ENCODE data around the gene ZDHHC8.

Gene ZDHHC8

GRCh38 chr22:20116951-20117632 is 14.5 kb upstream of the ZDHHC8 start, which contains the start of gene TRMT2A:
Gene TRMT2A, minus strand, starts transcription at chr22:20117226. Its CDS starts 320 bp downstream, at chr22:20116906.
- Histone ChIP-seq H3K36me3 (ENCODE audit: insufficient read depth, low read length) (peaks cover 89% of the 10 kb centered on the region), H4K20me1 (ENCODE audit: insufficient read depth, low read length) (peaks cover 81% of the 10 kb centered on the region), H3K4me3 (ENCODE audit: low read depth in 1 of 2, low read length in 2 of 2) (peak within 1 kb of the TSS; percentile 97 to 100), H3K79me2 (ENCODE audit: insufficient read depth, low read length) (peaks cover 88% of the 10 kb centered on the region), H3K27me3 (ENCODE audit: insufficient read depth, low read length, poor library complexity) (no peaks in the 10 kb centered on the region), H3K4me1 (ENCODE audit: insufficient read depth, low read length) (peaks cover 71% of the 10 kb centered on the region), H3K9me3 (ENCODE audit: insufficient read depth, low read length, severe bottlenecking) (no peaks in the 10 kb centered on the region), H2AFZ (ENCODE audit: low read depth, low read length) (peak within 1 kb of the TSS; percentile 87), H3K4me2 (ENCODE audit: insufficient read depth, low read length) (peak within 1 kb of the TSS; percentile 95), H3K27ac (ENCODE audit: low read length) (peak within 1 kb of the TSS; percentile 95), H3K9ac (ENCODE audit: low read depth, low read length) (peak within 1 kb of the TSS; percentile 97)
- TF ChIP-seq, protein P1, sequence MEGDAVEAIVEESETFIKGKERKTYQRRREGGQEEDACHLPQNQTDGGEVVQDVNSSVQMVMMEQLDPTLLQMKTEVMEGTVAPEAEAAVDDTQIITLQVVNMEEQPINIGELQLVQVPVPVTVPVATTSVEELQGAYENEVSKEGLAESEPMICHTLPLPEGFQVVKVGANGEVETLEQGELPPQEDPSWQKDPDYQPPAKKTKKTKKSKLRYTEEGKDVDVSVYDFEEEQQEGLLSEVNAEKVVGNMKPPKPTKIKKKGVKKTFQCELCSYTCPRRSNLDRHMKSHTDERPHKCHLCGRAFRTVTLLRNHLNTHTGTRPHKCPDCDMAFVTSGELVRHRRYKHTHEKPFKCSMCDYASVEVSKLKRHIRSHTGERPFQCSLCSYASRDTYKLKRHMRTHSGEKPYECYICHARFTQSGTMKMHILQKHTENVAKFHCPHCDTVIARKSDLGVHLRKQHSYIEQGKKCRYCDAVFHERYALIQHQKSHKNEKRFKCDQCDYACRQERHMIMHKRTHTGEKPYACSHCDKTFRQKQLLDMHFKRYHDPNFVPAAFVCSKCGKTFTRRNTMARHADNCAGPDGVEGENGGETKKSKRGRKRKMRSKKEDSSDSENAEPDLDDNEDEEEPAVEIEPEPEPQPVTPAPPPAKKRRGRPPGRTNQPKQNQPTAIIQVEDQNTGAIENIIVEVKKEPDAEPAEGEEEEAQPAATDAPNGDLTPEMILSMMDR (IDR thresholded peaks at IDR 0.05; ENCODE audit: borderline replicate concordance, extremely low read depth, low read length, poor library complexity, severe bottlenecking), result peak; percentile 26
- TF ChIP-seq EZH2 (IDR thresholded peaks at IDR 0.05; ENCODE audit: borderline replicate concordance, low read depth, low read length, severe bottlenecking), result no peak
- ATAC-seq (ENCODE audit: insufficient read depth, low read depth) (peak; percentile 76), DNase-seq (peak; percentile 98)

GRCh38 chr22:20117633-20118299 is 13.8 kb upstream of the ZDHHC8 start:
- Histone ChIP-seq H3K36me3 (ENCODE audit: insufficient read depth, low read length) (peaks cover 88% of the 10 kb centered on the region), H2AFZ (ENCODE audit: low read depth, low read length) (peak overlapping the region; percentile 41; the same call in 1 of the 2 replicates), H3K27me3 (ENCODE audit: insufficient read depth, low read length, poor library complexity) (no peaks in the 10 kb centered on the region), H3K4me3 (ENCODE audit: low read depth in 1 of 2, low read length in 2 of 2) (peak overlapping the region; percentile 97 to 100), H4K20me1 (ENCODE audit: insufficient read depth, low read length) (peaks cover 81% of the 10 kb centered on the region), H3K9ac (ENCODE audit: low read depth, low read length) (peak overlapping the region; percentile 97), H3K27ac (ENCODE audit: low read length) (peak overlapping the region; percentile 81), H3K79me2 (ENCODE audit: insufficient read depth, low read length) (peaks cover 93% of the 10 kb centered on the region), H3K4me2 (ENCODE audit: insufficient read depth, low read length) (peak overlapping the region; percentile 95), H3K4me1 (ENCODE audit: insufficient read depth, low read length) (peaks cover 71% of the 10 kb centered on the region), H3K9me3 (ENCODE audit: insufficient read depth, low read length, severe bottlenecking) (no peaks in the 10 kb centered on the region)
- TF ChIP-seq, protein P1 (IDR thresholded peaks at IDR 0.05; ENCODE audit: borderline replicate concordance, extremely low read depth, low read length, poor library complexity, severe bottlenecking), result no peak
- TF ChIP-seq EZH2 (IDR thresholded peaks at IDR 0.05; ENCODE audit: borderline replicate concordance, low read depth, low read length, severe bottlenecking), result no peak
- ATAC-seq (ENCODE audit: insufficient read depth, low read depth) (no peak; the same call in 2 of the 3 replicates), DNase-seq (peak; percentile 42)

DNA sequence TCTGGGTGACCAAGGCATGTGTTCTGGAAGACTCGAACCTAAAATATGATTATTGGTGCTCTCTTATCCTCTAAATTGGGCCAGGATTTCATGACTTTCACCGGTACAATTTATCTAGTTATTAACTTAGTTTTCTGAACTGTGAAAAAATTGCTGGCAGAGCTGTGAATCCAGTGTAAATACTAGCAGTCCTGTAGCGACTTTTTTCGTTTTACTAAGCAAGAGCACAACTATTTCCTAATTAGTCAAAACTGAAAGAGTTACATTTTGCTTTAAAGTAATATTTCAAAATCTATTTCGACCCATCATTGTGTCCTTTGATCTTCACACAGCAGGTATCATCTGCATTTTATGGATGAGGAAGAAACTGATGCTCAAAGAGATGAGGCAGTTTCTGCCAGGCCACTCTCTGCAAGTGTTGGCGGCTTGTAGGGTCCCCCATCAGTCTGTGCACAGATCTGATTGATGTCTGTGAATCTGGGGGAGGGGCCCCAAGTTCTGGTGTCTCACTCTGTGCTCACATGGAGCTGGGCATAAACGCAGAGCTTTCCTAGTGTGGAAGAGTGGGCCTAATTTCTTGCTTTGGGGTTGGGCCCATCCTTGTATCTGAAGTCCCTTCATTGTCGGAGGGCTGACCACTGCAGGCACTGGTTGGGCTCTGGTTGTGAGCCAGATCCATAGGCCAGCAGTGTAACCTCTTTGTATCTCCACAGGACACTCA is 13.1 kb upstream of the ZDHHC8 start:
- Histone ChIP-seq H3K27ac (ENCODE audit: low read length) (peak overlapping the region; percentile 81), H3K4me1 (ENCODE audit: insufficient read depth, low read length) (peaks cover 68% of the 10 kb centered on the region), H3K36me3 (ENCODE audit: insufficient read depth, low read length) (peaks cover 88% of the 10 kb centered on the region), H3K27me3 (ENCODE audit: insufficient read depth, low read length, poor library complexity) (no peaks in the 10 kb centered on the region), H3K4me3 (ENCODE audit: low read depth in 1 of 2, low read length in 2 of 2) (peak overlapping the region; percentile 97 to 100), H3K9ac (ENCODE audit: low read depth, low read length) (peak overlapping the region; percentile 97), H3K4me2 (ENCODE audit: insufficient read depth, low read length) (peak overlapping the region; percentile 95), H3K9me3 (ENCODE audit: insufficient read depth, low read length, severe bottlenecking) (no peaks in the 10 kb centered on the region), H4K20me1 (ENCODE audit: insufficient read depth, low read length) (peaks cover 82% of the 10 kb centered on the region), H3K79me2 (ENCODE audit: insufficient read depth, low read length) (peaks cover 95% of the 10 kb centered on the region), H2AFZ (ENCODE audit: low read depth, low read length) (0 out of 2 replicates have a peak overlapping the region, but pooled peaks have one; percentile 41)
- ATAC-seq (ENCODE audit: insufficient read depth, low read depth) (no peak), DNase-seq (peak; percentile 41)
- TF ChIP-seq, protein P1 (IDR thresholded peaks at IDR 0.05; ENCODE audit: borderline replicate concordance, extremely low read depth, low read length, poor library complexity, severe bottlenecking), result no peak
- no peak for TF ChIP-seq EZH2 (IDR thresholded peaks at IDR 0.05; ENCODE audit: borderline replicate concordance, low read depth, low read length, severe bottlenecking)
